Omental fat pad (tissue), 4 donors: ENCODE results near the gene CAB39L. TPM values are rescaled to one million over a fixed set of nuclear protein-coding genes. Genes with fewer than 3 reads are reported as not detected.

ENCODE experiments used
- ATAC-seq: fragments of 150-250 bp; one replicate; pipeline ENCODE4 v1.9.1; 2016; ENCODE audit warnings: mild to moderate bottlenecking, moderate library complexity; ENCODE audit not compliant: low FRiP score
- DNase-seq: peaks from one replicate; pipeline ENCODE4 v3.0.0-alpha.2; 2019; ENCODE audit warnings: low spot score
- total RNA-seq, 4 donors: library from RNA; depleted of rRNA; stranded (reverse); fragments of >200 nt; gene quantifications; one replicate each; pipeline ENCODE4 v1.1.0, GENCODE V29; 2016
- TF ChIP-seq, protein P1 (sequence below), 3 donors: fragments of 450-650 bp; IDR thresholded peaks; one replicate each; pipeline ENCODE4 v1.5.1; 2016 to 2017; ENCODE audit warnings: antibody characterized with exemption in 3 of 3, mild to moderate bottlenecking in 3 of 3, moderate library complexity in 2 of 3

The CAB39L gene
- total RNA-seq, 4 donors from 2014 or later = 16.0 to 39.4 (median 25.7) TPM

GRCh38 chr13:49412749-49413148 lies 31.1 kb downstream of the CAB39L start:
- TF ChIP-seq, protein P1, sequence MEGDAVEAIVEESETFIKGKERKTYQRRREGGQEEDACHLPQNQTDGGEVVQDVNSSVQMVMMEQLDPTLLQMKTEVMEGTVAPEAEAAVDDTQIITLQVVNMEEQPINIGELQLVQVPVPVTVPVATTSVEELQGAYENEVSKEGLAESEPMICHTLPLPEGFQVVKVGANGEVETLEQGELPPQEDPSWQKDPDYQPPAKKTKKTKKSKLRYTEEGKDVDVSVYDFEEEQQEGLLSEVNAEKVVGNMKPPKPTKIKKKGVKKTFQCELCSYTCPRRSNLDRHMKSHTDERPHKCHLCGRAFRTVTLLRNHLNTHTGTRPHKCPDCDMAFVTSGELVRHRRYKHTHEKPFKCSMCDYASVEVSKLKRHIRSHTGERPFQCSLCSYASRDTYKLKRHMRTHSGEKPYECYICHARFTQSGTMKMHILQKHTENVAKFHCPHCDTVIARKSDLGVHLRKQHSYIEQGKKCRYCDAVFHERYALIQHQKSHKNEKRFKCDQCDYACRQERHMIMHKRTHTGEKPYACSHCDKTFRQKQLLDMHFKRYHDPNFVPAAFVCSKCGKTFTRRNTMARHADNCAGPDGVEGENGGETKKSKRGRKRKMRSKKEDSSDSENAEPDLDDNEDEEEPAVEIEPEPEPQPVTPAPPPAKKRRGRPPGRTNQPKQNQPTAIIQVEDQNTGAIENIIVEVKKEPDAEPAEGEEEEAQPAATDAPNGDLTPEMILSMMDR (IDR thresholded peaks at IDR 0.05) = no peak
- ATAC-seq = no peak
- DNase-seq = no peak

- no peak for ATAC-seq
- TF ChIP-seq, protein P1 (IDR thresholded peaks at IDR 0.05) = no peak
- no peak for DNase-seq
Observed at GRCh38 chr13:49411353-49411752, 32.5 kb downstream of the CAB39L start.

DNA sequence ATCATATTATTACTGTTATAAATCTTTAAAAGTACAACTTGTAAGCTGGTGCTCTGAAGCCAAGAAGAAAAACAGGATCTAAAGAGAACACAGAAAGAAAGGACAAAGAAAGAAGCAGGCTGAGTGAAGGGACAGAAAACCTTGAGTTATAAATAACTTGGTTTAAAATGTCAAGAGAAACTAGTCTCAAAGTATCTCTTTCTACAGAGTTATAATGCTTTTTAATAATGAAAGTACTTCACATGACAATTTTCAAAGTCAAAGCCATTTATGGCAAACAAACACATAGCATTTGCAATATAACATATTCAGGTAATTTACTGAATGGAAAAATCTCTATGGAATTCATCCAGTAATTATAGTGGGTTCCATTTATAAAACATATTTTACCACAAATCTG lies 33.4 kb downstream of the CAB39L start:
- ATAC-seq = no peak

GRCh38 chr13:49410006-49410405 lies 33.9 kb downstream of the CAB39L start:
- DNase-seq (no peak), ATAC-seq (no peak)
- TF ChIP-seq, protein P1 (IDR thresholded peaks at IDR 0.05) = no peak

More for the DNA sequence above, 33.4 kb downstream of the CAB39L start:
- TF ChIP-seq, protein P1 (IDR thresholded peaks at IDR 0.05) = no peak
- DNase-seq = no peak

DNA sequence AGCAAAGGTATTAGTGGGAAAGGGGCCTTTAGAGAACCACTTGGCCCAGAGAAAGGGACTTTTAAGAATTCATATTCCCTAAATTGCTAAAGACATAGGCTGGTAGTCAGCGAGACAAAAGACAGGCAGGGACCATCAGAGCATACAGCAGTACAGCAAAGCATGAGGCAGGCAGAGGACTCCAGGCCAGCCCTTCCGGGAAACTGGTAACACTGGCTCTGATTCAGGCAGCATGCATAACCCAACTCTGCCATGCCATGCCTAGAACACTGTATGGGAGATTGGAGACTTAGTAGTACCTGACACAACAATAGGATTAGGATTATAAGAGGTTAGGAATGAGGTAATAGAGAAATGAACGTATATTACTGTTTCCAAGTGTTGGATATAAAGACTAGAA lies 34.9 kb downstream of the CAB39L start:
- TF ChIP-seq, protein P1 (IDR thresholded peaks at IDR 0.05) = no peak
- ATAC-seq (no peak), DNase-seq (no peak)

DNA sequence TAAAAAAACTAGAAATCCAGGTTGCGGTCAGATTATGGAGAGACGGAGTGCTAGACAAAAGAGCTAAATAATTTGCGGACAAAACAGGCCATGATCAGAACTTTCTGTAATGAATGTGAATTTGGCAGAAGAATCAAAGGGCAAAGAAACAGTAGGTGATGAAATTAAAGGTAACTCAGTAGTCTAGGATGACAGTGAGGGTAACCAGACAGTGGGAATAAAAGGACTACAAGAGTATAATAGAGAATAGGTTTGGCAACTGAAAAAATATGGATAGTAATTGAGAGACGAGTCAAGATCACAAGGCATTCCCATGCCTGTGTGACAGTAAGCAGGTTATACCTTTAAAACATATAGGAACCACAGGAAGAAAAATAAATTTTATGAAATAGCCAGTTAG lies 35.9 kb downstream of the CAB39L start:
- no peak for DNase-seq
- no peak for ATAC-seq
- TF ChIP-seq, protein P1 (IDR thresholded peaks at IDR 0.05) = no peak

GRCh38 chr13:49407068-49407467 lies 36.8 kb downstream of the CAB39L start:
- DNase-seq (no peak), ATAC-seq (no peak)
- TF ChIP-seq, protein P1 (IDR thresholded peaks at IDR 0.05) = no peak
